BLaER1 treated with 17β-estradiol and CSF1 and Interleukin-3, amounts not matched to agents 10 nM and 100 nM (cell line): ENCODE measurements around the gene TCP11L1.

Experiments
- H3K27ac ChIP-seq, 11 experiments: shearing (Covaris generic); formaldehyde crosslinking; 2 replicates each; pipeline ENCODE4 v1.8.1; 2022
- H3K27me3 ChIP-seq, 11 experiments: shearing (Covaris generic); formaldehyde crosslinking; 2 replicates each; pipeline ENCODE4 v1.8.1; 2022
- H3K36me3 ChIP-seq, 11 experiments: shearing (Covaris generic); formaldehyde crosslinking; 2 replicates each; pipeline ENCODE4 v1.8.1; 2022
- H3K4me1 ChIP-seq, 10 experiments: shearing (Covaris generic); formaldehyde crosslinking; 2 replicates each; pipeline ENCODE4 v1.8.1; 2022
- H3K4me2 ChIP-seq, 11 experiments: shearing (Covaris generic); formaldehyde crosslinking; 2 replicates each; pipeline ENCODE4 v1.8.1; 2022
- H3K4me3 ChIP-seq, 10 experiments: shearing (Covaris generic); formaldehyde crosslinking; 2 replicates each; pipeline ENCODE4 v1.8.1; 2022
- H3K9ac ChIP-seq, 11 experiments: shearing (Covaris generic); formaldehyde crosslinking; 2 replicates each; pipeline ENCODE4 v1.8.1; 2022
- H3K9me3 ChIP-seq, 11 experiments: shearing (Covaris generic); formaldehyde crosslinking; replicated peaks in 1 of 11; 2 replicates each; pipeline ENCODE4 v1.8.1; 2022
- H4K20me1 ChIP-seq, 11 experiments: shearing (Covaris generic); formaldehyde crosslinking; 2 replicates each; pipeline ENCODE4 v1.8.1; 2022
- Cebpa-rat ChIP-seq, 11 experiments: shearing (Covaris generic); IDR thresholded peaks; 2 replicates each; pipeline ENCODE4 v1.8.1; 2022

TCP11L1 gene

GRCh38 chr11:33006010-33006409 is 33.4 kb upstream of the TCP11L1 start:
- no peaks in the 10 kb centered on the region for H3K36me3 ChIP-seq
- H3K4me2 ChIP-seq = no peak overlapping the region

GRCh38 chr11:33013755-33014154 is 25.6 kb upstream of the TCP11L1 start:
- no peak overlapping the region for H3K27ac ChIP-seq
- H4K20me1 ChIP-seq = no peaks in the 10 kb centered on the region
- peaks cover 10 to 17% (median 14%) of the 10 kb centered on the region in 11 experiments; a peak in 20 of 22 replicates for H3K9me3 ChIP-seq
- H3K4me2 ChIP-seq = no peak overlapping the region
- H3K4me1 ChIP-seq = peaks cover 18 to 31% (median 23%) of the 10 kb centered on the region in 10 experiments
- peaks cover 0 to 4% (median 0%) of the 10 kb centered on the region in 11 experiments; a peak in 1 of 22 replicates for H3K36me3 ChIP-seq
- H3K4me3 ChIP-seq = no peak overlapping the region
- no peak overlapping the region for H3K9ac ChIP-seq
- H3K27me3 ChIP-seq = peaks cover 8 to 18% (median 12%) of the 10 kb centered on the region in 11 experiments; a peak in 21 of 22 replicates
- TF ChIP-seq Cebpa-rat (IDR thresholded peaks at IDR 0.05) = no peak

More at GRCh38 chr11:33006010-33006409, 33.4 kb upstream of the TCP11L1 start:
- Histone ChIP-seq H3K9ac (no peak overlapping the region), H3K4me3 (no peak overlapping the region), H3K27me3 (no peaks in the 10 kb centered on the region), H3K27ac (no peak overlapping the region), H4K20me1 (no peaks in the 10 kb centered on the region), H3K4me1 (peaks cover 4 to 14% (median 8%) of the 10 kb centered on the region in 10 experiments; a peak in 17 of 20 replicates), H3K9me3 (peaks cover 0 to 3% (median 0%) of the 10 kb centered on the region in 11 experiments; a peak in 1 of 22 replicates)
- no peak for TF ChIP-seq Cebpa-rat (IDR thresholded peaks at IDR 0.05)

- no peak for TF ChIP-seq Cebpa-rat (IDR thresholded peaks at IDR 0.05)
- H3K4me2 ChIP-seq = no peak within 1 kb of the TSS; a peak in 1 of 22 replicates
- H4K20me1 ChIP-seq = no peaks in the 10 kb centered on the region
Measured at GRCh38 chr11:33015621-33016551, 23.5 kb upstream of the TCP11L1 start, which contains the start of gene DEPDC7. DEPDC7 (plus strand) TSS chr11:33015878; CDS start chr11:33015956, 78 bp downstream.

GRCh38 chr11:33016654-33017053 is 22.7 kb upstream of the TCP11L1 start:
- Histone ChIP-seq H3K4me2 (no peak overlapping the region), H3K36me3 (peaks cover 0 to 4% (median 0%) of the 10 kb centered on the region in 11 experiments; a peak in 1 of 22 replicates), H3K9ac (no peak overlapping the region), H4K20me1 (no peaks in the 10 kb centered on the region), H3K4me1 (peaks cover 10 to 19% (median 13%) of the 10 kb centered on the region in 10 experiments), H3K27ac (no peak overlapping the region), H3K4me3 (no peak overlapping the region), H3K27me3 (peaks cover 8 to 18% (median 12%) of the 10 kb centered on the region in 11 experiments; a peak in 21 of 22 replicates), H3K9me3 (peaks cover 10 to 17% (median 14%) of the 10 kb centered on the region in 11 experiments; a peak in 20 of 22 replicates)
- no peak for TF ChIP-seq Cebpa-rat (IDR thresholded peaks at IDR 0.05)

More at GRCh38 chr11:33015621-33016551, 23.5 kb upstream of the TCP11L1 start, which contains the start of gene DEPDC7:
- Histone ChIP-seq H3K9ac (no peak within 1 kb of the TSS), H3K4me3 (no peak within 1 kb of the TSS; a peak in 1 of 20 replicates), H3K9me3 (peaks cover 10 to 17% (median 14%) of the 10 kb centered on the region in 11 experiments; a peak in 20 of 22 replicates), H3K4me1 (peaks cover 16 to 26% (median 20%) of the 10 kb centered on the region in 10 experiments), H3K27ac (no peak within 1 kb of the TSS), H3K27me3 (peaks cover 8 to 18% (median 12%) of the 10 kb centered on the region in 11 experiments; a peak in 21 of 22 replicates), H3K36me3 (peaks cover 0 to 4% (median 0%) of the 10 kb centered on the region in 11 experiments; a peak in 1 of 22 replicates)

- peaks cover 0 to 4% (median 0%) of the 10 kb centered on the region in 11 experiments; a peak in 1 of 22 replicates for H3K36me3 ChIP-seq
- peaks cover 10 to 17% (median 14%) of the 10 kb centered on the region in 11 experiments; a peak in 20 of 22 replicates for H3K9me3 ChIP-seq
- no peak overlapping the region for H3K9ac ChIP-seq
- peaks cover 8 to 18% (median 12%) of the 10 kb centered on the region in 11 experiments; a peak in 21 of 22 replicates for H3K27me3 ChIP-seq
- H3K4me3 ChIP-seq = no peak overlapping the region
- no peak overlapping the region for H3K27ac ChIP-seq
- H3K4me2 ChIP-seq = no peak overlapping the region
- TF ChIP-seq Cebpa-rat (IDR thresholded peaks at IDR 0.05) = no peak
- H3K4me1 ChIP-seq = peaks cover 2 to 10% (median 5%) of the 10 kb centered on the region in 10 experiments; a peak in 19 of 20 replicates
- no peaks in the 10 kb centered on the region for H4K20me1 ChIP-seq
Measured at GRCh38 chr11:33017478-33017877, 21.9 kb upstream of the TCP11L1 start.

- Histone ChIP-seq H3K9me3 (peaks cover 10 to 17% (median 14%) of the 10 kb centered on the region in 11 experiments; a peak in 20 of 22 replicates), H3K4me1 (peaks cover 0 to 10% (median 3%) of the 10 kb centered on the region in 10 experiments; a peak in 5 of 20 replicates), H3K27me3 (peaks cover 8 to 18% (median 12%) of the 10 kb centered on the region in 11 experiments; a peak in 21 of 22 replicates), H3K4me3 (no peak overlapping the region), H3K9ac (no peak overlapping the region), H3K27ac (no peak overlapping the region), H4K20me1 (no peaks in the 10 kb centered on the region), H3K4me2 (no peak overlapping the region), H3K36me3 (peaks cover 0 to 4% (median 0%) of the 10 kb centered on the region in 11 experiments; a peak in 1 of 22 replicates)
- TF ChIP-seq Cebpa-rat (IDR thresholded peaks at IDR 0.05) = no peak
Measured at GRCh38 chr11:33017965-33018364, 21.4 kb upstream of the TCP11L1 start.

GRCh38 chr11:33018840-33019239 is 20.5 kb upstream of the TCP11L1 start:
- H3K9me3 ChIP-seq = peaks cover 10 to 17% (median 14%) of the 10 kb centered on the region in 11 experiments; a peak in 20 of 22 replicates
- peaks cover 8 to 18% (median 12%) of the 10 kb centered on the region in 11 experiments; a peak in 21 of 22 replicates for H3K27me3 ChIP-seq
- TF ChIP-seq Cebpa-rat (IDR thresholded peaks at IDR 0.05) = no peak
- no peak overlapping the region for H3K27ac ChIP-seq
- peaks cover 0 to 10% (median 3%) of the 10 kb centered on the region in 10 experiments; a peak in 5 of 20 replicates for H3K4me1 ChIP-seq
- no peaks in the 10 kb centered on the region for H4K20me1 ChIP-seq
- H3K9ac ChIP-seq = no peak overlapping the region
- peaks cover 0 to 4% (median 0%) of the 10 kb centered on the region in 11 experiments; a peak in 1 of 22 replicates for H3K36me3 ChIP-seq
- H3K4me2 ChIP-seq = no peak overlapping the region
- H3K4me3 ChIP-seq = no peak overlapping the region

GRCh38 chr11:33021501-33021900 is 17.9 kb upstream of the TCP11L1 start:
- Histone ChIP-seq H3K4me2 (no peak overlapping the region), H3K9me3 (peaks cover 0 to 2% (median 0%) of the 10 kb centered on the region in 11 experiments; a peak in 4 of 22 replicates), H4K20me1 (no peaks in the 10 kb centered on the region), H3K4me1 (peaks cover 0 to 6% (median 0%) of the 10 kb centered on the region in 10 experiments; a peak in 1 of 20 replicates), H3K9ac (no peak overlapping the region), H3K27me3 (peaks cover 0 to 6% (median 3%) of the 10 kb centered on the region in 11 experiments; a peak in 11 of 22 replicates), H3K27ac (no peak overlapping the region), H3K4me3 (no peak overlapping the region), H3K36me3 (no peaks in the 10 kb centered on the region)
- no peak for TF ChIP-seq Cebpa-rat (IDR thresholded peaks at IDR 0.05)
